ENCODE results near the gene OPCML.

The OPCML gene

DNA sequence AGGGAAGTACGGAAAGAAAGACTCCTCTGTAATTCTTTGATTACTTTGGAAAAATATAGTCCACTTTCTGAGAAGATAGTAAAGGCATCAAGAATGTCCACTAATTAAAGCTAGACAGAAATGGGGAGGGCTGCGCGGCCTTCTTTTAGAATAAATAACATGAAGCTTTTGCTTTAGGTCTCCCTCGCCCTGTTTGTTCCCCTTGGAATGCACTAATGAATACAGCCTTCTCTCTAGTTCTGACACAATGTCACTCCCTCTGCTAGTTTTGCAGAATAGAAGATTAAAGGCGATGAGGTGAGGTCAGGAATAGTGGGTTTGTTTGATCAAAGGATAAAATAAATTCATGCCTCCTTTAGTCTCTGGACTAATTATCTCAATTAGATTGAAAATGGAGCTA lies 543.9 kb downstream of the OPCML start:
- H3K27me3 ChIP-seq (ENCODE audit: control insufficient read depth in 3 of 3, insufficient read depth in 3 of 3, low read depth in 1 of 3, low read length in 3 of 3) = peaks cover 0 to 3% (median 0%) of the 10 kb centered on the region in 3 experiments
- H3K9me3 ChIP-seq (replicated peaks in 1 of 2; ENCODE audit: control insufficient read depth in 2 of 2, insufficient read depth in 1 of 2, low read depth in 1 of 2, low read length in 2 of 2) = no peaks in the 10 kb centered on the region
- DNase-seq (ENCODE audit: low spot score) = peak; percentile 15
- no peak overlapping the region for H2AK5ac ChIP-seq (ENCODE audit: low read depth, low read length)
- H3K4ac ChIP-seq (ENCODE audit: low read length) = no peak overlapping the region
- no peak overlapping the region for H3K9ac ChIP-seq (ENCODE audit: low read depth, low read length, poor library complexity)
- no peak overlapping the region for H3K18ac ChIP-seq (ENCODE audit: low read length)
- no peak overlapping the region for H4K8ac ChIP-seq (ENCODE audit: low read depth, low read length)
- H3K14ac ChIP-seq (ENCODE audit: low read length) = no peak overlapping the region
- WGBS, 2 donors (ENCODE audit: extremely low coverage in 2 of 2, insufficient read length in 2 of 2, insufficient replicate concordance in 1 of 2) = no CpG with 5 or more reads among the region's 5 CpGs
- H2BK15ac ChIP-seq (ENCODE audit: low read length) = no peak overlapping the region
- H2BK120ac ChIP-seq (ENCODE audit: low read depth, low read length) = no peak overlapping the region
- no peaks in the 10 kb centered on the region for H3K79me1 ChIP-seq (ENCODE audit: low read depth, low read length)
- no peak overlapping the region for H4K91ac ChIP-seq (ENCODE audit: low read depth, low read length, poor library complexity)
- no peaks in the 10 kb centered on the region for H3K36me3 ChIP-seq (replicated peaks in 1 of 2; ENCODE audit: control insufficient read depth in 2 of 2, insufficient read depth in 2 of 2, low read length in 2 of 2)
- H2BK5ac ChIP-seq (ENCODE audit: low read length) = no peak overlapping the region
- H3K4me1 ChIP-seq (ENCODE audit: control insufficient read depth in 2 of 2, insufficient read depth in 1 of 2, low read depth in 1 of 2, low read length in 2 of 2) = peaks cover 0 to 8% of the 10 kb centered on the region in 2 donors
- no peak overlapping the region for H3K27ac ChIP-seq (replicated peaks; ENCODE audit: low read length)
- H3K4me2 ChIP-seq (ENCODE audit: insufficient read depth, low read length, poor library complexity, severe bottlenecking) = no peak overlapping the region
- H2BK12ac ChIP-seq (ENCODE audit: low read length) = no peak overlapping the region
- H3K23ac ChIP-seq (ENCODE audit: low read depth, low read length, poor library complexity) = no peak overlapping the region
- no peak overlapping the region for H2AFZ ChIP-seq (ENCODE audit: low read length)
- H3K4me3 ChIP-seq (ENCODE audit: low read length in 2 of 2) = no peak overlapping the region

DNA sequence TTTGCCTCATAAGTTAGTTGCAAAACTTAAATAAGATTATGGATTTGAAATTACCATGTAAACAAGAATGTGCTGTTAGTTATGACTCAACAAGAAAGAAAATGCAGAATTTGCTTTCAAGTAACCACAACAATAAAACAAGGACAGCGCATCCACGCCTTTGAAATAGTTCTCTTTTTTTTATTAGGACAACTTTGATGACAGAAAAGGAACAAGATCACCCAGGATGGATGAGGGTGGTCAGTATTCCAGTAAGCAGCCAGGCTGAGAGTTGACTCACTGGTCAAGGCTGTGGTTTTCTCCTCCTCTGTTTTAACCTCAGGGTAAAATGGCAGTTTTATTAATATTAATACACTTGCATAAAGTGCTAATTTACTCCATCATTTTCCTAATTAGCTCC lies 544.4 kb downstream of the OPCML start:
- Histone ChIP-seq H3K4me2 (ENCODE audit: insufficient read depth, low read length, poor library complexity, severe bottlenecking) (no peak overlapping the region), H2AFZ (ENCODE audit: low read length) (no peak overlapping the region), H2AK5ac (ENCODE audit: low read depth, low read length) (no peak overlapping the region), H2BK120ac (ENCODE audit: low read depth, low read length) (no peak overlapping the region), H3K18ac (ENCODE audit: low read length) (no peak overlapping the region), H3K79me1 (ENCODE audit: low read depth, low read length) (no peaks in the 10 kb centered on the region), H2BK15ac (ENCODE audit: low read length) (no peak overlapping the region), H3K4ac (ENCODE audit: low read length) (no peak overlapping the region), H3K4me3 (ENCODE audit: low read length in 2 of 2) (no peak overlapping the region), H3K4me1 (ENCODE audit: control insufficient read depth in 2 of 2, insufficient read depth in 1 of 2, low read depth in 1 of 2, low read length in 2 of 2) (peaks cover 0 to 8% of the 10 kb centered on the region in 2 donors), H3K14ac (ENCODE audit: low read length) (no peak overlapping the region), H3K23ac (ENCODE audit: low read depth, low read length, poor library complexity) (no peak overlapping the region), H3K27me3 (ENCODE audit: control insufficient read depth in 3 of 3, insufficient read depth in 3 of 3, low read depth in 1 of 3, low read length in 3 of 3) (no peaks in the 10 kb centered on the region), H4K8ac (ENCODE audit: low read depth, low read length) (no peak overlapping the region), H4K91ac (ENCODE audit: low read depth, low read length, poor library complexity) (no peak overlapping the region), H3K27ac (replicated peaks; ENCODE audit: low read length) (no peak overlapping the region), H3K9me3 (replicated peaks in 1 of 2; ENCODE audit: control insufficient read depth in 2 of 2, insufficient read depth in 1 of 2, low read depth in 1 of 2, low read length in 2 of 2) (no peaks in the 10 kb centered on the region), H3K9ac (ENCODE audit: low read depth, low read length, poor library complexity) (no peak overlapping the region), H3K36me3 (replicated peaks in 1 of 2; ENCODE audit: control insufficient read depth in 2 of 2, insufficient read depth in 2 of 2, low read length in 2 of 2) (no peaks in the 10 kb centered on the region), H2BK12ac (ENCODE audit: low read length) (no peak overlapping the region), H2BK5ac (ENCODE audit: low read length) (no peak overlapping the region)
- no peak for DNase-seq (ENCODE audit: low spot score)
- WGBS, 2 donors (ENCODE audit: extremely low coverage in 2 of 2, insufficient read length in 2 of 2, insufficient replicate concordance in 1 of 2) = no CpG with 5 or more reads among the region's 2 CpGs

DNA sequence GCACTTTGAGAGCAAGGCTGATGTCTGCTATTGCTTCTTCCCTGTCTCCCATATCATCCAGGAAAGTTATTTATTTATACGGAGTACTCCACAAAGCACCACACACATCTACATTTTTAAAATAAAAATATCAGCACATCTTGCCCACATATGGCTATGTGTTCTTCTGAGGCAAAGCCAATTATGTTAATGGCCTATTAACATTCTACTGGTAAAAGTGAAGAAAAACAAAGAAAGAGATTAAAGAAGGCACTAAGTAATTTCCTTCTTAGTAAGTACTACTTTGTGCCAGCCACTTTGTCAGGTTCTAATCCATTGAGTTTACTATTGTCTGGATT lies 548.7 kb downstream of the OPCML start:
- H3K27me3 ChIP-seq (ENCODE audit: control insufficient read depth in 3 of 3, insufficient read depth in 3 of 3, low read depth in 1 of 3, low read length in 3 of 3) = no peaks in the 10 kb centered on the region
- no CpG with 5 or more reads among the region's 1 CpG for WGBS, 2 donors (ENCODE audit: extremely low coverage in 2 of 2, insufficient read length in 2 of 2, insufficient replicate concordance in 1 of 2)
- H3K4me3 ChIP-seq (ENCODE audit: low read length in 2 of 2) = no peak overlapping the region
- H2AK5ac ChIP-seq (ENCODE audit: low read depth, low read length) = no peak overlapping the region
- H3K9ac ChIP-seq (ENCODE audit: low read depth, low read length, poor library complexity) = no peak overlapping the region
- H3K23ac ChIP-seq (ENCODE audit: low read depth, low read length, poor library complexity) = no peak overlapping the region
- H3K4ac ChIP-seq (ENCODE audit: low read length) = no peak overlapping the region
- no peak overlapping the region for H2BK120ac ChIP-seq (ENCODE audit: low read depth, low read length)
- peaks cover 0 to 8% of the 10 kb centered on the region in 2 donors for H3K4me1 ChIP-seq (ENCODE audit: control insufficient read depth in 2 of 2, insufficient read depth in 1 of 2, low read depth in 1 of 2, low read length in 2 of 2)
- no peak overlapping the region for H3K4me2 ChIP-seq (ENCODE audit: insufficient read depth, low read length, poor library complexity, severe bottlenecking)
- H3K18ac ChIP-seq (ENCODE audit: low read length) = no peak overlapping the region
- no peak overlapping the region for H3K14ac ChIP-seq (ENCODE audit: low read length)
- H3K36me3 ChIP-seq (replicated peaks in 1 of 2; ENCODE audit: control insufficient read depth in 2 of 2, insufficient read depth in 2 of 2, low read length in 2 of 2) = no peaks in the 10 kb centered on the region
- H4K8ac ChIP-seq (ENCODE audit: low read depth, low read length) = no peak overlapping the region
- H4K91ac ChIP-seq (ENCODE audit: low read depth, low read length, poor library complexity) = no peak overlapping the region
- no peak overlapping the region for H2BK5ac ChIP-seq (ENCODE audit: low read length)
- no peaks in the 10 kb centered on the region for H3K79me1 ChIP-seq (ENCODE audit: low read depth, low read length)
- no peak for DNase-seq (ENCODE audit: low spot score)
- no peaks in the 10 kb centered on the region for H3K9me3 ChIP-seq (replicated peaks in 1 of 2; ENCODE audit: control insufficient read depth in 2 of 2, insufficient read depth in 1 of 2, low read depth in 1 of 2, low read length in 2 of 2)
- no peak overlapping the region for H2AFZ ChIP-seq (ENCODE audit: low read length)
- H3K27ac ChIP-seq (replicated peaks; ENCODE audit: low read length) = no peak overlapping the region
- H2BK15ac ChIP-seq (ENCODE audit: low read length) = no peak overlapping the region
- H2BK12ac ChIP-seq (ENCODE audit: low read length) = no peak overlapping the region

DNA sequence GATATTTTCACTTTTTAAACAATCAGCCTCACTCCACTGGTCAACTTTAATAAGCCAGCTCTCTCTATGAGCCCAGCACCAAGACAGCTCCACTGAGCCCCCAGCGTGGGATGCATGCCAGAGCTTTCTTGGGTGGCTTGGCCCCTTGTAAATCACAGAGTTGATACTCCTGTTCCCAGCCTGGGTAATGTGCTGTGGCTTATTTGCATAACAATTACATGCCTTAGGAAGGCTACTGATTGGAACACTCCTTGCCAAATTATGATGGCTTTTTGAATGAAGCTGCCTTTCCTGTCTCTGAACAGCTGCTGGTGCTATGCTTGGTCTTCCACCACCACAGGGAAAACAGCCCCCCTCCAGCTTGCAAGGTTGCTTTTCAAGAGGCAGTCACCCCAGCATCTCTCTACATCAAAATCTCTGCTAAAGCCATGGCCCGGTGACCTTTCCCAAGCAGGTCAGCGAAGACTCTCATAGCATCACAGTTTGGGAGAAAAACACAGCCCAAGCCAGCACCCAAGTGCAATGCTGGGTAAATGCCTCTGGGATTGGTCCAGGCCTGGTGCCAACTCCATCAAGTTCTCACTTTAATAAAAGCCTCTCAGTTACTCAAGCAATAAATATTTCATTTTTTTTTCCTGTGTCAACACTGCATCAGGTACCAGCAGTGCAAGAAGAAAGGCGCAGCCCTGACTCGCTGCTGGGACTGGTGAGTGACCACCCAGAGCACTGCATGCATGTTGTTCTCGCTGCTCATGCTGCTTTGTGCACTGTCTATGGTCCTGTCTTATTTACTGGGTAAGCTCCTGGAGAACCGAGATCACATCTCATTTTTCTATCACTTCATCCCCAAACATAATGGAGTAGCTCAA lies 549.3 kb downstream of the OPCML start:
- Histone ChIP-seq H3K27ac (replicated peaks; ENCODE audit: low read length) (no peak overlapping the region), H3K9ac (ENCODE audit: low read depth, low read length, poor library complexity) (no peak overlapping the region), H2BK120ac (ENCODE audit: low read depth, low read length) (no peak overlapping the region), H3K36me3 (replicated peaks in 1 of 2; ENCODE audit: control insufficient read depth in 2 of 2, insufficient read depth in 2 of 2, low read length in 2 of 2) (no peaks in the 10 kb centered on the region), H3K27me3 (ENCODE audit: control insufficient read depth in 3 of 3, insufficient read depth in 3 of 3, low read depth in 1 of 3, low read length in 3 of 3) (no peaks in the 10 kb centered on the region), H2BK15ac (ENCODE audit: low read length) (no peak overlapping the region), H3K4me1 (ENCODE audit: control insufficient read depth in 2 of 2, insufficient read depth in 1 of 2, low read depth in 1 of 2, low read length in 2 of 2) (peaks cover 0 to 8% of the 10 kb centered on the region in 2 donors), H2AFZ (ENCODE audit: low read length) (no peak overlapping the region), H2BK5ac (ENCODE audit: low read length) (no peak overlapping the region), H2BK12ac (ENCODE audit: low read length) (no peak overlapping the region), H3K4ac (ENCODE audit: low read length) (no peak overlapping the region), H3K4me3 (ENCODE audit: low read length in 2 of 2) (no peak overlapping the region), H3K23ac (ENCODE audit: low read depth, low read length, poor library complexity) (no peak overlapping the region), H3K79me1 (ENCODE audit: low read depth, low read length) (no peaks in the 10 kb centered on the region), H4K91ac (ENCODE audit: low read depth, low read length, poor library complexity) (no peak overlapping the region), H3K14ac (ENCODE audit: low read length) (no peak overlapping the region), H3K4me2 (ENCODE audit: insufficient read depth, low read length, poor library complexity, severe bottlenecking) (no peak overlapping the region), H3K18ac (ENCODE audit: low read length) (no peak overlapping the region), H2AK5ac (ENCODE audit: low read depth, low read length) (no peak overlapping the region), H4K8ac (ENCODE audit: low read depth, low read length) (no peak overlapping the region), H3K9me3 (replicated peaks in 1 of 2; ENCODE audit: control insufficient read depth in 2 of 2, insufficient read depth in 1 of 2, low read depth in 1 of 2, low read length in 2 of 2) (no peaks in the 10 kb centered on the region)
- no CpG with 5 or more reads among the region's 7 CpGs for WGBS, 2 donors (ENCODE audit: extremely low coverage in 2 of 2, insufficient read length in 2 of 2, insufficient replicate concordance in 1 of 2)
- DNase-seq (ENCODE audit: low spot score) = no peak
